AG09319 (cell line): ENCODE results near the gene CUTC.
"Not testable (repeated sequence)": the region's sequence is repeated elsewhere in the genome, so short reads cannot be mapped to it uniquely, and the experiment has no call there.

Experiments
- DNase-seq: peaks from one replicate; pipeline ENCODE4 v3.0.0-alpha.2; 2010; ENCODE audit warnings: low read depth; ENCODE audit errors: extremely low read depth
- CTCF ChIP-seq: IDR thresholded peaks from 2 replicates; pipeline ENCODE4 v1.5.1; 2011; ENCODE audit warnings: low read depth, mild to moderate bottlenecking, inconsistent platforms, low read length, moderate library complexity

CUTC gene

GRCh38 chr10:99730026-99730425, 2.0 kb upstream of the CUTC start:
- TF ChIP-seq CTCF = no peak
- no peak for DNase-seq

GRCh38 chr10:99731306-99732032, 565 bp upstream of the CUTC start:
- DNase-seq = no peak
- no peak; the same call in none of the 2 replicates for TF ChIP-seq CTCF

- TF ChIP-seq CTCF = no peak
- DNase-seq = no peak
Measured at GRCh38 chr10:99733366-99733765, 1.3 kb downstream of the CUTC start.

- not testable (repeated sequence) for DNase-seq
Measured at GRCh38 chr10:99734111-99734510, 2.1 kb downstream of the CUTC start.

GRCh38 chr10:99740260-99740659, 8.2 kb downstream of the CUTC start:
- no peak for DNase-seq
- no peak for TF ChIP-seq CTCF

- no peak for TF ChIP-seq CTCF
- no peak for DNase-seq
Measured at GRCh38 chr10:99740933-99741559, 9.0 kb downstream of the CUTC start.

GRCh38 chr10:99742254-99742653, 10.2 kb downstream of the CUTC start:
- peak; percentile 52 for DNase-seq
- TF ChIP-seq CTCF = no peak
